ENCODE measurements around the gene DMPK.

DMPK gene

GRCh38 chr19:45824531-45825262, 42.4 kb upstream of the DMPK start:
- TF ChIP-seq CTCF (IDR thresholded peaks at IDR 0.05) = no peak

GRCh38 chr19:45824041-45824471, 41.8 kb upstream of the DMPK start:
- no peak for TF ChIP-seq CTCF (IDR thresholded peaks at IDR 0.05)

GRCh38 chr19:45823182-45823581, 40.9 kb upstream of the DMPK start:
- TF ChIP-seq CTCF (IDR thresholded peaks at IDR 0.05) = no peak

- TF ChIP-seq CTCF (IDR thresholded peaks at IDR 0.05) = no peak
Measured at GRCh38 chr19:45822716-45823115, 40.4 kb upstream of the DMPK start.

- TF ChIP-seq CTCF (IDR thresholded peaks at IDR 0.05) = no peak
Measured at GRCh38 chr19:45821570-45821969, 39.3 kb upstream of the DMPK start.

- no peak for TF ChIP-seq CTCF (IDR thresholded peaks at IDR 0.05)
Measured at GRCh38 chr19:45821103-45821521, 38.8 kb upstream of the DMPK start.

GRCh38 chr19:45820413-45821102, 38.3 kb upstream of the DMPK start:
- TF ChIP-seq CTCF (IDR thresholded peaks at IDR 0.05) = no peak
